ENCODE data around the gene KCNJ10.

Gene KCNJ10

DNA sequence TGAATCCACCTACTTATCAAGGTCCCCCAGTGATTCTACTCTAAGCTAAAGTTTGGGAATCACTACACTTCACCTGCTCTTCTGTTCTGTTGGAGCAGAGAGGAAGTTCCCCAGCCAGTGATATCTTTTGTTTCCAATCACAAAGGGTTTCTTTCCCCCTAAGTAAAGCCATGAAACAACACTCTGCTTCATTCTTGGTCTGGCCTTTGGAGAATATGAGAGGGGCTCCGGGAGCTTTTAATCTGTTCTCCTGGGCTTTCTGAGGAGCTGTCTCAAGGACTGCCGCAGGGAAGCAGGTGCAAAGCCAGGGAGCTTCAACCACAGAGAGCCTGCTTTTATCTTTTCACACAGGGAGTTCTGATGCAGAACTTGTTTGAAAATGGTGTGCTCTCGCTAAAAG is 105.8 kb downstream of the KCNJ10 start:
- no peak for TF ChIP-seq CSRNP3 (CRISPR knock-in tag; IDR thresholded peaks at IDR 0.05)
- TF ChIP-seq RARB (CRISPR knock-in tag; IDR thresholded peaks at IDR 0.05): no peak
- TF ChIP-seq, protein P1, sequence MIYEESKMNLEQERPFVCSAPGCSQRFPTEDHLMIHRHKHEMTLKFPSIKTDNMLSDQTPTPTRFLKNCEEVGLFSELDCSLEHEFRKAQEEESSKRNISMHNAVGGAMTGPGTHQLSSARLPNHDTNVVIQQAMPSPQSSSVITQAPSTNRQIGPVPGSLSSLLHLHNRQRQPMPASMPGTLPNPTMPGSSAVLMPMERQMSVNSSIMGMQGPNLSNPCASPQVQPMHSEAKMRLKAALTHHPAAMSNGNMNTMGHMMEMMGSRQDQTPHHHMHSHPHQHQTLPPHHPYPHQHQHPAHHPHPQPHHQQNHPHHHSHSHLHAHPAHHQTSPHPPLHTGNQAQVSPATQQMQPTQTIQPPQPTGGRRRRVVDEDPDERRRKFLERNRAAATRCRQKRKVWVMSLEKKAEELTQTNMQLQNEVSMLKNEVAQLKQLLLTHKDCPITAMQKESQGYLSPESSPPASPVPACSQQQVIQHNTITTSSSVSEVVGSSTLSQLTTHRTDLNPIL (CRISPR knock-in tag; IDR thresholded peaks at IDR 0.05; ENCODE audit: low read depth): no peak
- no peak for TF ChIP-seq PPARA (CRISPR knock-in tag; IDR thresholded peaks at IDR 0.05; ENCODE audit: borderline replicate concordance)
- no peak for TF ChIP-seq CSDC2 (CRISPR knock-in tag; IDR thresholded peaks at IDR 0.05)
- TF ChIP-seq, protein P2, sequence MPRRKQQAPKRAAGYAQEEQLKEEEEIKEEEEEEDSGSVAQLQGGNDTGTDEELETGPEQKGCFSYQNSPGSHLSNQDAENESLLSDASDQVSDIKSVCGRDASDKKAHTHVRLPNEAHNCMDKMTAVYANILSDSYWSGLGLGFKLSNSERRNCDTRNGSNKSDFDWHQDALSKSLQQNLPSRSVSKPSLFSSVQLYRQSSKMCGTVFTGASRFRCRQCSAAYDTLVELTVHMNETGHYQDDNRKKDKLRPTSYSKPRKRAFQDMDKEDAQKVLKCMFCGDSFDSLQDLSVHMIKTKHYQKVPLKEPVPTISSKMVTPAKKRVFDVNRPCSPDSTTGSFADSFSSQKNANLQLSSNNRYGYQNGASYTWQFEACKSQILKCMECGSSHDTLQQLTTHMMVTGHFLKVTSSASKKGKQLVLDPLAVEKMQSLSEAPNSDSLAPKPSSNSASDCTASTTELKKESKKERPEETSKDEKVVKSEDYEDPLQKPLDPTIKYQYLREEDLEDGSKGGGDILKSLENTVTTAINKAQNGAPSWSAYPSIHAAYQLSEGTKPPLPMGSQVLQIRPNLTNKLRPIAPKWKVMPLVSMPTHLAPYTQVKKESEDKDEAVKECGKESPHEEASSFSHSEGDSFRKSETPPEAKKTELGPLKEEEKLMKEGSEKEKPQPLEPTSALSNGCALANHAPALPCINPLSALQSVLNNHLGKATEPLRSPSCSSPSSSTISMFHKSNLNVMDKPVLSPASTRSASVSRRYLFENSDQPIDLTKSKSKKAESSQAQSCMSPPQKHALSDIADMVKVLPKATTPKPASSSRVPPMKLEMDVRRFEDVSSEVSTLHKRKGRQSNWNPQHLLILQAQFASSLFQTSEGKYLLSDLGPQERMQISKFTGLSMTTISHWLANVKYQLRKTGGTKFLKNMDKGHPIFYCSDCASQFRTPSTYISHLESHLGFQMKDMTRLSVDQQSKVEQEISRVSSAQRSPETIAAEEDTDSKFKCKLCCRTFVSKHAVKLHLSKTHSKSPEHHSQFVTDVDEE (CRISPR knock-in tag; IDR thresholded peaks at IDR 0.05): no peak
- no peak for TF ChIP-seq BACH2 (CRISPR knock-in tag; IDR thresholded peaks at IDR 0.05; ENCODE audit: borderline replicate concordance)
- TF ChIP-seq TCF4 (CRISPR knock-in tag; IDR thresholded peaks at IDR 0.05; ENCODE audit: borderline replicate concordance): no peak
- TF ChIP-seq ARNTL (CRISPR knock-in tag; IDR thresholded peaks at IDR 0.05; ENCODE audit: borderline replicate concordance, low read depth): no peak
- no peak for TF ChIP-seq ZFP30 (CRISPR knock-in tag; IDR thresholded peaks at IDR 0.05)
- no peak for TF ChIP-seq ZFP3 (CRISPR knock-in tag; IDR thresholded peaks at IDR 0.05)
- no peak for TF ChIP-seq GLIS3 (CRISPR knock-in tag; IDR thresholded peaks at IDR 0.05)
- no peak for TF ChIP-seq ZC3H10 (CRISPR knock-in tag; IDR thresholded peaks at IDR 0.05)
- TF ChIP-seq ISL1 (CRISPR knock-in tag; IDR thresholded peaks at IDR 0.05): no peak
- TF ChIP-seq ZNF70 (CRISPR knock-in tag; IDR thresholded peaks at IDR 0.05): no peak
- TF ChIP-seq TOX (CRISPR knock-in tag; IDR thresholded peaks at IDR 0.05; ENCODE audit: borderline replicate concordance): no peak
- no peak for TF ChIP-seq ZNF8 (CRISPR knock-in tag; IDR thresholded peaks at IDR 0.05)
- no peak for TF ChIP-seq POU6F1 (CRISPR knock-in tag; IDR thresholded peaks at IDR 0.05; ENCODE audit: borderline replicate concordance, low read depth)
- TF ChIP-seq PATZ1 (CRISPR knock-in tag; IDR thresholded peaks at IDR 0.05; ENCODE audit: borderline replicate concordance): no peak
- no peak for TF ChIP-seq ZNF565 (CRISPR knock-in tag; conservative IDR thresholded peaks at IDR 0.05; ENCODE audit: low read depth)
- ATAC-seq: no peak

DNA sequence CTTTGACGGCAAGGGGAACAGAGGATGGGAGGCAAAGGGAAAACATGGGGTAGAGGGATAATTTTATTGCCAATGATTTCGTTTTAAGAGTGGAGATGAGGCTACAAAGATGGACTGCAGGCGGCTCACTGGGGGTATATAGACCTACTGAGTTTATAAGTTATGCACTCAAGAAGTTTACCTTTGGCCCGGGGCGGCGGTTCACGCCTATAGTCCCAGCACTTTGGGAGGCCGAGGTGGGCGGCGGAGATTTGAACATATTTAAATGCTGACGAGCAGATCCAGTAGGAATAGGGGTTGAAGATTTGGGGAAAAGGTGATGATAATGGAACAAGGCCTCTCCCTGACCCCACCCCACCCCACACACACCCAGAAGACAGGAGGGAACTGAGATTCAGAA is 107.8 kb downstream of the KCNJ10 start:
- ATAC-seq: no peak
- TF ChIP-seq OSR1 (CRISPR knock-in tag; IDR thresholded peaks at IDR 0.05) (no peak), CSDC2 (CRISPR knock-in tag; IDR thresholded peaks at IDR 0.05) (no peak), ZNF565 (CRISPR knock-in tag; conservative IDR thresholded peaks at IDR 0.05; ENCODE audit: low read depth) (no peak), BACH2 (CRISPR knock-in tag; IDR thresholded peaks at IDR 0.05; ENCODE audit: borderline replicate concordance) (no peak), CSRNP3 (CRISPR knock-in tag; IDR thresholded peaks at IDR 0.05) (no peak)
- TF ChIP-seq, protein P2 (CRISPR knock-in tag; IDR thresholded peaks at IDR 0.05): no peak
